GM12873 (cell line): ENCODE data around the gene EPB41L3.

ENCODE experiments used
- TF ChIP-seq, protein P1 (sequence below): IDR thresholded peaks from 2 replicates; pipeline ENCODE4 v1.5.1; 2012; ENCODE audit warnings: low read depth, mild to moderate bottlenecking, moderate library complexity, low read length, control low read depth; ENCODE audit not compliant: insufficient read depth; ENCODE audit errors: missing control alignments

Gene EPB41L3

DNA sequence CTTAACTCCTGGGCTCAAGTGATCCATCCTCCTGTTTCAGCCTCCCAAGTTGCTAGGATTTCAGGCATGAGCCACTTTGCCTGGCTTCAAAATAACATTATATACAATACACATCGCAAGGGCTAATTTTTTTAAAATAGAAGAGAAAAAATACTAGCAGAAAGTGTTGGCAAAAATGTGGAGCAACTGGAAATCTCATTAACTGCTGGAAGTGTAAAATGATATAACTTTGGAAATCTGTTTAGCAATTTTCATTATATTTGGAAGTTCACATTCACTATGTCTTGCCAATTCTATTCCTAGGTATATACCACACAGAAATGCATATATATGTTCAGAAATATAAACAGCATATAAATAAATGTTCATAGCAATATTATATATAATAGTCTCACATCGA, 193.2 kb downstream of the EPB41L3 start:
- TF ChIP-seq, protein P1, sequence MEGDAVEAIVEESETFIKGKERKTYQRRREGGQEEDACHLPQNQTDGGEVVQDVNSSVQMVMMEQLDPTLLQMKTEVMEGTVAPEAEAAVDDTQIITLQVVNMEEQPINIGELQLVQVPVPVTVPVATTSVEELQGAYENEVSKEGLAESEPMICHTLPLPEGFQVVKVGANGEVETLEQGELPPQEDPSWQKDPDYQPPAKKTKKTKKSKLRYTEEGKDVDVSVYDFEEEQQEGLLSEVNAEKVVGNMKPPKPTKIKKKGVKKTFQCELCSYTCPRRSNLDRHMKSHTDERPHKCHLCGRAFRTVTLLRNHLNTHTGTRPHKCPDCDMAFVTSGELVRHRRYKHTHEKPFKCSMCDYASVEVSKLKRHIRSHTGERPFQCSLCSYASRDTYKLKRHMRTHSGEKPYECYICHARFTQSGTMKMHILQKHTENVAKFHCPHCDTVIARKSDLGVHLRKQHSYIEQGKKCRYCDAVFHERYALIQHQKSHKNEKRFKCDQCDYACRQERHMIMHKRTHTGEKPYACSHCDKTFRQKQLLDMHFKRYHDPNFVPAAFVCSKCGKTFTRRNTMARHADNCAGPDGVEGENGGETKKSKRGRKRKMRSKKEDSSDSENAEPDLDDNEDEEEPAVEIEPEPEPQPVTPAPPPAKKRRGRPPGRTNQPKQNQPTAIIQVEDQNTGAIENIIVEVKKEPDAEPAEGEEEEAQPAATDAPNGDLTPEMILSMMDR, result no peak
